Adrenal gland (tissue), 5 donors: ENCODE measurements around the gene STOML3.

Source experiments
- POLR2A ChIP-seq, 2 donors: fragments of 450-650 bp; IDR thresholded peaks; one replicate each; pipeline ENCODE4 v1.6.1; 2017; ENCODE audit warnings: antibody characterized with exemption in 2 of 2, mild to moderate bottlenecking in 2 of 2, moderate library complexity in 1 of 2
- TF ChIP-seq, protein P1 (sequence below), 6 experiments: fragments of 450-650 bp in 4 of 6; fragments of 200-600 bp in 2 of 6; sonication (generic) in 1 of 6; IDR thresholded peaks; 1 replicate in 5 of 6; 2 replicates in 1 of 6; pipeline versions ENCODE4 v1.5.1 to v1.8.0; 2016 to 2021; ENCODE audit warnings: antibody characterized with exemption in 6 of 6, mild to moderate bottlenecking in 2 of 6, moderate library complexity in 1 of 6
- donor health status: DM: no; HTN: no; CAD: no.

GRCh38 chr13:38957794-38958592 lies 32.6 kb downstream of the STOML3 start:
- TF ChIP-seq, protein P1, sequence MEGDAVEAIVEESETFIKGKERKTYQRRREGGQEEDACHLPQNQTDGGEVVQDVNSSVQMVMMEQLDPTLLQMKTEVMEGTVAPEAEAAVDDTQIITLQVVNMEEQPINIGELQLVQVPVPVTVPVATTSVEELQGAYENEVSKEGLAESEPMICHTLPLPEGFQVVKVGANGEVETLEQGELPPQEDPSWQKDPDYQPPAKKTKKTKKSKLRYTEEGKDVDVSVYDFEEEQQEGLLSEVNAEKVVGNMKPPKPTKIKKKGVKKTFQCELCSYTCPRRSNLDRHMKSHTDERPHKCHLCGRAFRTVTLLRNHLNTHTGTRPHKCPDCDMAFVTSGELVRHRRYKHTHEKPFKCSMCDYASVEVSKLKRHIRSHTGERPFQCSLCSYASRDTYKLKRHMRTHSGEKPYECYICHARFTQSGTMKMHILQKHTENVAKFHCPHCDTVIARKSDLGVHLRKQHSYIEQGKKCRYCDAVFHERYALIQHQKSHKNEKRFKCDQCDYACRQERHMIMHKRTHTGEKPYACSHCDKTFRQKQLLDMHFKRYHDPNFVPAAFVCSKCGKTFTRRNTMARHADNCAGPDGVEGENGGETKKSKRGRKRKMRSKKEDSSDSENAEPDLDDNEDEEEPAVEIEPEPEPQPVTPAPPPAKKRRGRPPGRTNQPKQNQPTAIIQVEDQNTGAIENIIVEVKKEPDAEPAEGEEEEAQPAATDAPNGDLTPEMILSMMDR (IDR thresholded peaks at IDR 0.05) = no peak
- no peak for TF ChIP-seq POLR2A (IDR thresholded peaks at IDR 0.05)
